HG03025 (cell line): ENCODE data around the gene ARAP3.

ENCODE experiments used
- ATAC-seq: cut with Tn5 transposase; IDR thresholded peaks from one replicate; pipeline ENCODE4 v1.9.1; 2021; ENCODE audit warnings: mild to moderate bottlenecking, moderate library complexity; ENCODE audit not compliant: unreplicated experiment, low FRiP score

Gene ARAP3

GRCh38 chr5:141672071-141672840 lies 9.8 kb downstream of the ARAP3 start:
- ATAC-seq: no peak

- ATAC-seq: no peak
These were observed 12.5 kb downstream of the ARAP3 start for GRCh38 chr5:141669520-141669919.

- no peak for ATAC-seq
These were observed 13.3 kb downstream of the ARAP3 start for GRCh38 chr5:141668601-141669265.

GRCh38 chr5:141665995-141666940 lies 15.8 kb downstream of the ARAP3 start:
- no peak for ATAC-seq

- peak; percentile 87 for ATAC-seq
These were observed 17.1 kb downstream of the ARAP3 start for GRCh38 chr5:141664733-141665461.

- no peak for ATAC-seq
These were observed 18.5 kb downstream of the ARAP3 start for GRCh38 chr5:141663506-141663905.

- no peak for ATAC-seq
These were observed 20.0 kb downstream of the ARAP3 start for GRCh38 chr5:141662028-141662427.

GRCh38 chr5:141657937-141658545 lies 24.0 kb downstream of the ARAP3 start:
- ATAC-seq: no peak

- ATAC-seq: no peak
These were observed 24.6 kb downstream of the ARAP3 start for GRCh38 chr5:141657404-141657803.

- ATAC-seq: no peak
These were observed 25.6 kb downstream of the ARAP3 start for GRCh38 chr5:141656396-141656795.

GRCh38 chr5:141655020-141655419 lies 27.0 kb downstream of the ARAP3 start:
- no peak for ATAC-seq

- no peak for ATAC-seq
These were observed 27.7 kb downstream of the ARAP3 start for GRCh38 chr5:141654298-141654697.

GRCh38 chr5:141651728-141652105 lies 30.3 kb downstream of the ARAP3 start:
- ATAC-seq: no peak

- ATAC-seq: peak; percentile 92
These were observed 30.9 kb downstream of the ARAP3 start, which contains the start of gene FCHSD1 for GRCh38 chr5:141650851-141651727. Gene FCHSD1 (minus strand): TSS chr5:141651418. CDS start chr5:141651368, 50 bp downstream.

GRCh38 chr5:141649972-141650371 lies 32.1 kb downstream of the ARAP3 start:
- no peak for ATAC-seq

GRCh38 chr5:141649056-141649688 lies 32.9 kb downstream of the ARAP3 start:
- ATAC-seq: no peak

- no peak for ATAC-seq
These were observed 34.2 kb downstream of the ARAP3 start for GRCh38 chr5:141647851-141648250.

GRCh38 chr5:141647242-141647641 lies 34.8 kb downstream of the ARAP3 start:
- ATAC-seq: no peak
